ENCODE results near the gene SLC22A13.
"Not testable (repeated sequence)": the region's sequence is repeated elsewhere in the genome, so short reads cannot be mapped to it uniquely, and the experiment has no call there.

The SLC22A13 gene

DNA sequence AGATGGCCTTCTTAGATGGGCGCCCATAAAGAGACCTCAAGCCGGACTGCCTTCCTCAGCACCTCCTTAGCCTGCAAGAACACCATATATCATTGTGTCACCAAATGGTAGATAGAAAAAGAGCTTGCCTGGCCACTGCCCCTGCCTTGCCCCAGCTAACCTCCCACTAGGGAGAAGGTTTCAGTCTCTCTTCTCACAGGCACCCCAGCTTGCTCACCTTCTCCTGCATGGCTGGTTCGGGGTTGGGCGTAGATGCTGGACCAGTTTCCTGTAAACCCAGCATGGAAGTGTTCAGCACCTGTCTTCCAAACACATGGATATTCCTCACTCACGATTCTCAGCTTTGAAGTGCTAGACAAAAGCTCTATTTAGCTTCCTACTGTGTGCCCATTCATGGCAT, 13.2 kb downstream of the SLC22A13 start:
- Histone ChIP-seq H3K4me3 (no peak overlapping the region), H3K27ac (no peak overlapping the region)
- TF ChIP-seq, protein P1, sequence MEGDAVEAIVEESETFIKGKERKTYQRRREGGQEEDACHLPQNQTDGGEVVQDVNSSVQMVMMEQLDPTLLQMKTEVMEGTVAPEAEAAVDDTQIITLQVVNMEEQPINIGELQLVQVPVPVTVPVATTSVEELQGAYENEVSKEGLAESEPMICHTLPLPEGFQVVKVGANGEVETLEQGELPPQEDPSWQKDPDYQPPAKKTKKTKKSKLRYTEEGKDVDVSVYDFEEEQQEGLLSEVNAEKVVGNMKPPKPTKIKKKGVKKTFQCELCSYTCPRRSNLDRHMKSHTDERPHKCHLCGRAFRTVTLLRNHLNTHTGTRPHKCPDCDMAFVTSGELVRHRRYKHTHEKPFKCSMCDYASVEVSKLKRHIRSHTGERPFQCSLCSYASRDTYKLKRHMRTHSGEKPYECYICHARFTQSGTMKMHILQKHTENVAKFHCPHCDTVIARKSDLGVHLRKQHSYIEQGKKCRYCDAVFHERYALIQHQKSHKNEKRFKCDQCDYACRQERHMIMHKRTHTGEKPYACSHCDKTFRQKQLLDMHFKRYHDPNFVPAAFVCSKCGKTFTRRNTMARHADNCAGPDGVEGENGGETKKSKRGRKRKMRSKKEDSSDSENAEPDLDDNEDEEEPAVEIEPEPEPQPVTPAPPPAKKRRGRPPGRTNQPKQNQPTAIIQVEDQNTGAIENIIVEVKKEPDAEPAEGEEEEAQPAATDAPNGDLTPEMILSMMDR (IDR thresholded peaks at IDR 0.05): no peak
- no peak for DNase-seq (ENCODE audit: low spot score)

DNA sequence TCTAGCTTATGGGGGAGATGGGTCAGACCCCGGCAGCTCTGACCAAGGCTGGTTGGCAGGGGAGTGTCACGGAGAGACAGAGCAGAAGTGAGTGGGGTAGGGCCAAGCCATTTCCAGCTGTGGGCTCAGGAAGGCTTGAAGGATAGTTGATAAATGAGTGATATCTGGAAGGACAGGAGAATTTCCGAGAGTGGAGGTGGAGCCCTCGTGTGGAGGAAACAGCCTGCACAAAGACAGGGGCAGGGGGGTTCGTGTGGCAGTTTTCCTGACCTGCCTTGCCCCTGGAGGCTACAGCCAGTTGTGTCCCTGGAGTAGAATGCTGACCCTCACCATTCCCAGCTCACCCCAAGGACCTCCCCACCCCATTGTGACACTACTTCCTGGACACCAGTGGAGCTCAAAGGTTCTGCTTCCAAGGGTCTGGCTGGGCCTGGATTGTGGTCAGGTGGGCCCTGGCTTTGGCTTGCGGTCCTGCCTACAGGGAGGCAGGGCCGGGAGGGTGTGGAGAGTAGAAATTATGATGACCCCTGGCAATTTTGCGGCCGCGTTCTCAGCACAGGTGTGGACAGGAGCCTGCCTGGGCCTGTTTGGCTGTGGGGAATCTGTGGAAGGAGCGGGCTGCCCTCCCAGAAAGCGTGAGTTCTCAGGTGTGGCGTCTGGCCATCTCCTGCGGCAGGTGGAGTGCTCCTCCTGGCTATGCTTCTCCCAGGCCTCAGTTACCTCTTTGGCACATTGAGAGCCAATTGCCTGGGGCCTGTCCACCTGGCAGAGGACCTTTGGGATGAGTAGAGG, 16.5 kb downstream of the SLC22A13 start, which contains the start of gene SLC22A14:
Gene SLC22A14 (plus strand): TSS at position 400 of the 792 bp plus-strand sequence. CDS start 23,733 bp downstream, outside the sequence.
- H3K27ac ChIP-seq: no peak within 1 kb of the TSS
- DNase-seq (ENCODE audit: low spot score): no peak
- H3K4me3 ChIP-seq: no peak within 1 kb of the TSS
- TF ChIP-seq, protein P1 (IDR thresholded peaks at IDR 0.05): no peak

DNA sequence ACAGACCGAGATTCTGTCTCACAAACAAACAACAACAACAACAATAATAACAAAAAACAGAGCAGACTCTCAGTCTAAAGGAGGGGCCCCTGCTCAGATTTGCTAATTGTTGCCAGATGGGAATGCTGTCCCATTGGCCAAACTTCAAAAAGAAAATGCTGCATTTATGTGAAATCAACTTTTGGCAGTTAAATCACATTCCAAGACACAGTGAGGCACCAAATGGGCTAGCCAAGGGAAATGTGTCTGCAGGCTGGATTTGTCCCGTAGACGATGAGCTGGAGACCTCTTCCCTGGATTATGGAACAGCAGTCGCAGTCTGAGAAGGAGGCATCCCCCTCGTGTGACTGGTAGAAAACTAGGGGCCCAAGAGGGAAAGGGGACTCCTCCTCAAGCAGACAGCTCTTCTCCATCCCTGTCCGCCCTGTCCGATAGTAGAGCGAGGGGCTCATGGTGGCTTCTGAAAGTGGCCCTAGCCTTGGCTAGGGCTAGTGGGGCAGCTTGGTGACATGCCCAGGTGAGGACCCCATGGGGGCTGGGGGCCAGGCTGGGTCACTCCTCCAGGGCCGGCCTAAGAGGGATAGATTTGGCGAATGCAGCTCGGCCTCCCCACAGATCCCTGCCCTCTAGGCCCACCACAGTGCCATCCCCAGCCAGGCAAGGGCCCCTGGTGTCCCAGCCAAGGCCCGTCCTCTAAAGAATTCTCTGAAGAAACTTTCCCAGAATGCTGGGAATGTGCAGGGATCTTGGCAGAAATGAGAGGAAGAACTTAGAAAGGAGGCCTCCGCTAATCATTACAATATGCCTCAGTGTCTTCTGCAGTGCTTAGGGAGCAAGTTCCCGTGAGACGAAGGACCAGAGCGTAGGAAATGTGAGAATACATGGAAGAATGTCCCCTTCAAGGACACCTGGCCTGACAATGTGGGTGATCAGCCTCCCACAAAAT, 18.5 kb downstream of the SLC22A13 start:
- TF ChIP-seq, protein P1 (IDR thresholded peaks at IDR 0.05): no peak
- Histone ChIP-seq H3K4me3 (no peak overlapping the region), H3K27ac (no peak overlapping the region)
- no peak for DNase-seq (ENCODE audit: low spot score)

DNA sequence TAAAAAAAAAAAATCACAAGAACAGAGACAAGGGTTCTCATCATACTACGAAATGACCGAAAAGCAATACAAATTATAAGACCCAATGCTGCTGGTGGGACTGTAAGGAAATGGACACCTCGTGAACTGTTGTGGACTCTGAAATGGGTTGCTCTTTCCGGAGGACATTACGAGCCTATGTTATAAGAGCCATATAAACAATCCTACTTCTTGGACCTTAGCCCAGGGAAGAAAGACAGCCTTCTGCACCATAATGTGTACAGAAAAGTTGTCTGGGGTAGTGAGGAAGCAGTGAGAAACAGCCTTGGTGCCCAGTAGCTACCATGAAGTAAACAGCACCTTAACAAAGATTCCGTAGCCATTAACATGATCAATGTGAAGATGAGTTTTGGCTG, 19.1 kb downstream of the SLC22A13 start:
- DNase-seq (ENCODE audit: low spot score): no peak
- TF ChIP-seq, protein P1 (IDR thresholded peaks at IDR 0.05): no peak
- H3K27ac ChIP-seq: no peak overlapping the region
- no peak overlapping the region for H3K4me3 ChIP-seq

DNA sequence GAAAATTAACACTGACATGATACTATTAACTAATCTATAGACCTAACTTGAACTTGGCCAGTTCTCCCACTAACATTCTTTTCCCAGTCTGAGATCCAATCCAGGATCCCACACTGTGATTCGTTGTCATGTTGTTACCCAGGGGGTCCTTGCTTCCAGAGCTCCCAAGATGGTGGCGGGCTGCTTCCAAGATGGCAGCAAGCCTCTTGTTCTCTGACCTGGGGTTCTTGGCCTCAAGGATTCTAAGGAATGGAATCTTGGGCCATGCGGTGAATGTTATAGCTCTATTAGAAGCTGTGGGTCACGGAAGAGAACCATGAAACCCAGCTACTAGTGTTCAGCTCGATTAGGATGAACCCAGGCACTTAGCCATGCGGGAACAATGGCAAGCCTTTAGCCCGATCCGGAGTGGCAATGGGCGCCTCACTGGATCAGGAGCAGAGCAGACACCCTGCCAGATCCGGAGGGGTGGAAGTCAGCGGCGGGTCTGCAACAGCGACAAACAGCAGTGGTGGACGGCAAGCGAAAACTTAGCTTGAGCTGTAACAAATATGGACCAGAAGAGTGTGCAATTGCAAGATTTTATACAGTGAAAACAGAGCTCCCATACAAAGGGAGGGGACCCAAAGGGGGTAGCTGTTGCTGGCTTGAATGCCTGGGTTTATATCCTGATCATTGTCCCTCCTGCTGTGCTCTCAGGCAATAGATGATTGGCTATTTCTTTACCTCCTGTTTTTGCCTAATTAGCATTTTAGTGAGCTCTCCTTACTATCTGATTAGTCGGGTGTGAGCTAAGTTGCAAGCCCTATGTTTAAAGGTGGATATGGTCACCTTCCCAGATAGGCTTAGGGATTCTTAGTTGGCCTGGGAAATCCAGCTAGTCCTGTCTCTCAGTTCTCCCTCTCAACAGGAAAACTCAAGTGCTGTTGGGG, 23.9 kb downstream of the SLC22A13 start:
- not testable (repeated sequence) for H3K27ac ChIP-seq; DNase-seq (ENCODE audit: low spot score); H3K4me3 ChIP-seq

DNA sequence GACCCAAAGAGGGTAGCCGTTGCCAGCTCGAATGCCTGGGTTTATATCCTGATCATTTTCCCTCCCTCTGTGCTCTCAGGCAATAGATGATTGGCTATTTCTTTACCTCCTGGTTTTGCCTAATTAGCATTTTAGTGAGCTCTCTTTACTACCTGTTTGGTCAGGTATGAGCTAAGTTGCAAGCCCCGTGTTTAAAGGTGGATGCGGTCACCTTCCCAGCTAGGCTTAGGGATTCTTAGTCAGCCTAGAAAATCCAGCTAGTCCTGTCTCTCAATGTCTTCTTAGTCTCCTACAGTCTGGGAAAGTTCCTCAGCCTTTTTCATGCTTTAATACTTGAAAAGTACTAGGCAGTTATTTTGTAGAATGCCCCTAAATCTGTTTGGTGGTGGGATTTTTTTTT, 31.4 kb downstream of the SLC22A13 start:
- not testable (repeated sequence) for H3K27ac ChIP-seq; DNase-seq (ENCODE audit: low spot score); H3K4me3 ChIP-seq

DNA sequence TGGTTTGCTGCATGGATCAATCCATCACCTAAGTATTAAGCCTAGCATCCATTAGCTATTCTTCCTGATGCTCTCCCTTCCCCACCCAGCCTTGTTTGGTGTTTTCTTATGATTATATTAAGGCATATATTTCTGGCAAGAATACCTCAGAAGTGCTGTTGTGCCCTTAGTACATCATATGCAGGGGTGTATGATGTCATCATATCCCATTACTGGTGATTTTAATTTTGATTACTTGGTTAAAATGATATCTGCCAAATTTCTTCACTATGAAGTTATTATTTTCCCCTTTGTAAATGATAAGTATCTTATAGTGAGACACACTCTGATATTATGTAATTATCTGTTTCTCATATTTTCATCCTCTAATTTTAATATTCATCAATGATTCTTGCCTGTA, 31.9 kb downstream of the SLC22A13 start:
- H3K4me3 ChIP-seq: no peak overlapping the region
- no peak overlapping the region for H3K27ac ChIP-seq
- no peak for DNase-seq (ENCODE audit: low spot score)
- TF ChIP-seq, protein P1 (IDR thresholded peaks at IDR 0.05): no peak

All from coronary artery (tissue), 2 donors.